Heart left ventricle (tissue), 16 donors: Measurements from ENCODE around the gene GFY. TPM values are rescaled to one million over a fixed set of nuclear protein-coding genes. Genes with fewer than 3 reads are reported as not detected.
A peak's percentile ranks its signal among the peaks of the same experiment; 100 is the strongest.

ENCODE experiments used
- ATAC-seq, 4 donors: fragments of 200-7000 bp; cut with Tn5 transposase; one replicate each; pipeline ENCODE4 v1.9.1; 2020 to 2022; ENCODE audit warnings: moderate library complexity in 4 of 4, mild to moderate bottlenecking in 3 of 4, moderate number of reproducible peaks in 1 of 4
- DNase-seq, 5 donors: peaks; one replicate each; pipeline ENCODE4 v3.0.0-alpha.2; 2020
- H3K27ac ChIP-seq, 12 donors: fragments of 200-600 bp; sonication (generic) in 4 of 12; one replicate each; pipeline versions ENCODE4 v1.5.0 to v1.8.0; 2016 to 2022; ENCODE audit warnings: mild to moderate bottlenecking in 2 of 12
- H3K27me3 ChIP-seq, 9 donors: fragments of 200-600 bp; sonication (generic) in 2 of 9; one replicate each; pipeline versions ENCODE4 v1.5.1 to v1.8.0; 2016 to 2022; ENCODE audit warnings: mild to moderate bottlenecking in 3 of 9
- H3K36me3 ChIP-seq, 9 donors: fragments of 200-600 bp; sonication (generic) in 2 of 9; one replicate each; pipeline versions ENCODE4 v1.5.0 to v1.8.0; 2018 to 2022; ENCODE audit warnings: mild to moderate bottlenecking in 2 of 9
- H3K4me1 ChIP-seq, 12 donors: fragments of 200-600 bp; sonication (generic) in 4 of 12; one replicate each; pipeline versions ENCODE4 v1.5.0 to v1.8.0; 2016 to 2022; ENCODE audit warnings: mild to moderate bottlenecking in 3 of 12
- H3K4me3 ChIP-seq, 12 donors: fragments of 200-600 bp; sonication (generic) in 4 of 12; one replicate each; pipeline versions ENCODE4 v1.5.0 to v1.8.0; 2017 to 2022; ENCODE audit warnings: mild to moderate bottlenecking in 9 of 12, moderate library complexity in 4 of 12
- H3K9me3 ChIP-seq, 12 donors: fragments of 200-600 bp; sonication (generic) in 4 of 12; one replicate each; pipeline versions ENCODE4 v1.5.0 to v1.8.0; 2016 to 2022; ENCODE audit warnings: mild to moderate bottlenecking in 1 of 12
- CTCF ChIP-seq, 12 donors: fragments of 200-600 bp; sonication (generic) in 4 of 12; IDR thresholded peaks; one replicate each; pipeline versions ENCODE4 v1.5.0 to v1.8.0; 2018 to 2022; ENCODE audit warnings: antibody characterized with exemption in 12 of 12, mild to moderate bottlenecking in 5 of 12
- POLR2A ChIP-seq, 2 donors: fragments of 450-650 bp; IDR thresholded peaks; one replicate each; pipeline ENCODE4 v1.6.1; 2017; ENCODE audit warnings: antibody characterized with exemption in 2 of 2, mild to moderate bottlenecking in 2 of 2, moderate library complexity in 2 of 2
- WGBS, 4 donors: extraction: QIAGEN DNeasy Blood & Tissue Kit in 2 of 4; methylation state at CpG; one replicate each; pipeline versions ENCODE4 v1.1.5 to v1.1.7; 2013 to 2018; 5-methylcytosine and 5-hydroxymethylcytosine counted together
- intact Hi-C, 10 donors: fragments of 100-400 bp; cut with DNase I; formaldehyde crosslinking; loops; one replicate each; pipeline versions ENCODE4 v1.11.1 to v1.14.2; 2022
- polyA plus RNA-seq, 2 donors: library from polyadenylated mRNA; stranded (reverse); fragments of 200-250 nt; gene quantifications; one replicate each; pipeline ENCODE4 v1.2.3, GENCODE V29; 2013
- total RNA-seq, 9 donors: library from RNA; depleted of rRNA in 2 of 9; stranded (reverse); fragments of >200 nt in 2 of 9; fragmentation: NEBNext Ultra II Directional in 3 of 9; extraction: Animal tissue kit (Norgen Biotek cat#: 25700) in 3 of 9; gene quantifications; one replicate each; pipeline versions ENCODE4 v1.1.0 to v1.2.4, GENCODE V29; 2016 to 2023
- donor health status: ischemic (EF 13 %, LVEDD 7.1; RV severe dilation, severe dysfunction).
- donor health status: healthy with polysubstance abuse.
- donor health status: DM: no; HTN: yes; CAD: no.
- donor health status: DM: no; HTN: no; CAD: no.
- donor health status: ischemic (EF 25% LVEDD 6.9; RV normal size, moderate dysfunction).
- donor health status: ischemic (EF 25% LVEDD 5.7; RV mildly dilated, moderate dysfunction).
- donor health status: healthy.
- donor health status: DM: yes; HTN: yes; CAD: no.
- donor health status: ischemic (EF 35%, LVEDD 5.7; RV mildly dilated, moderate dysfunction).
- donor health status: nonischemic (EF 11% LVEDD 7.7; RV severe dilation, severe dysfunction).
- donor health status: DM: yes; HTN: yes; CAD: no.
- donor health status: PGD.
- donor health status: ischemic (EF 29% LVEDD 5.4; RV normal size, mild dysfunction).
- donor health status: nonischemic (EF 23%, LVEDD 6.1; RV moderate dilation, normal function).

GFY gene
- total and polyA plus RNA-seq, 11 donors, result 0.12 TPM; not detected in 10

DNA sequence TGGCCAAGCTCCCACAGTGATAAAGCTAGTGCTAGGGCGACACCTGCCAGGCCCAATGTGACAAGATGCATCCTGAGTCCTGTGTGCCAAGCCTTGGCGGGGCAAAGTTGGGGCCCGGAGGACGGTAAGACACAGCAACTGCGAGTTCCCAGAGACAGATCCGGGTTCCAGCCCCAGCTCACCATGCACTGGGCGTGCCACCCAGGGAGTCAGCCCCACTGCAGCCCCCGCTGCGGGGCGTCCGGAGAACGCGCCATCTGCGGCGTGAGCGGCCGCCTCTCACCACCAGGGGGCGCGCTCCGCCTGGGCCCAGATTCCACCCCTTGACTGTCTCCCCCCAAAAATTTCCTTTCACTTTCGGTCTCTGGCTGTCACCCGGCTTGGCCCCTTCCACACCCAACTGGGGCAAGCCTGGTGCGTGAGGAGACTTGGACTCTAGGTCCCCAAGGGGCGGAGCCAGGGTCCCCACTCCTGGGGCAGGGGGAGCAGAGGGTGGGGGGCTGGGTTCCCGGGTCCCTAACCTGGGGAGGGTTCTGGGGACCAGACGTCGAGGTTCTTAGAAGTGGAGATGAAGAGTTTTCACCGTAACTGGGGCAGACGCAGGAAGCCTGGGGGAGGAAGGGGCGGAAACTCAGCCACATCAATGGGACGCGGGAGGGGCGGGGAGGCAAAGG is 48.8 kb downstream of the GFY start, which contains the start of gene FLT3LG:
Gene FLT3LG, plus strand, starts transcription at position 348 of the 674 bp plus-strand sequence. CDS start 425 bp downstream, outside the sequence.
- no peaks in the 10 kb centered on the region for H3K9me3 ChIP-seq
- 1 to 4% (median 1%) methylated on average over 18 to 33 of the region's 33 CpGs for WGBS, 4 donors
- H3K27ac ChIP-seq, result peak within 1 kb of the TSS; percentile 76 to 96 (median 90)
- H3K4me3 ChIP-seq, result peak within 1 kb of the TSS; percentile 33 to 93 (median 68)
- H3K4me1 ChIP-seq, result peaks cover 0 to 57% (median 13%) of the 10 kb centered on the region in 12 donors
- TF ChIP-seq CTCF (IDR thresholded peaks at IDR 0.05) (peak; percentile 96 to 100 (median 99)), POLR2A (IDR thresholded peaks at IDR 0.05) (peak in 1 of 2 donors; percentile 41)
- peak; percentile 74 to 90 (median 83) for DNase-seq
- peak; percentile 44 to 79 (median 65) for ATAC-seq
- H3K27me3 ChIP-seq, result peaks cover 0 to 6% (median 0%) of the 10 kb centered on the region in 9 donors
- intact Hi-C loops, result loop anchor here in 1 of 10 donors (1.0 kb wide), 1 partner anchor 73 kb away; no protein-coding TSS in a partner anchor
- peaks cover 0 to 12% (median 0%) of the 10 kb centered on the region in 9 donors for H3K36me3 ChIP-seq

DNA sequence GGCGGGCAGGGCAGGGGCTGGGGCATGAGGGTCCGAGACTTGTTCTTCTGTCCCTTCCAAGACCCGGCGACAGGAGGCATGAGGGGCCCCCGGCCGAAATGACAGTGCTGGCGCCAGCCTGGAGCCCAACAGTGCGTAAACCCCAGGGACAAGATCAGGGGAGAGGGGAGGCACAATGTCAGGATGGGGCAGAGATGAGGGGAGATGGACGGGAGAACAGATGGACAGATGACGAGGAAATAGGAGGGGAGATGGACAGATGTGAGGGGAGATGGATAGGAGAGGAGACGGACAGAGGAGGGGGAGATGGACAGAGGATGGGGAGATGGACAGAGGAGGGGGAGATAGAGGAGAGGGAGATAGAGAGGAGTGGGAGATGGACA is 49.3 kb downstream of the GFY start:
- no peak for DNase-seq
- TF ChIP-seq POLR2A (IDR thresholded peaks at IDR 0.05), result no peak
- no peak for TF ChIP-seq CTCF (IDR thresholded peaks at IDR 0.05)
- H3K4me1 ChIP-seq, result peaks cover 0 to 52% (median 9%) of the 10 kb centered on the region in 12 donors
- no peak for ATAC-seq
- H3K9me3 ChIP-seq, result no peaks in the 10 kb centered on the region
- H3K27me3 ChIP-seq, result peaks cover 0 to 6% (median 0%) of the 10 kb centered on the region in 9 donors
- intact Hi-C loops, result loop anchor here in 1 of 10 donors (1.0 kb wide), 1 partner anchor 73 kb away; no protein-coding TSS in a partner anchor
- WGBS, 4 donors, result 9 to 15% (median 10%) methylated on average over 11 of the region's 11 CpGs
- H3K4me3 ChIP-seq, result peak overlapping the region; percentile 33 to 93 (median 68)
- H3K36me3 ChIP-seq, result peaks cover 0 to 12% (median 0%) of the 10 kb centered on the region in 9 donors
- H3K27ac ChIP-seq, result peak overlapping the region; percentile 76 to 96 (median 90)

DNA sequence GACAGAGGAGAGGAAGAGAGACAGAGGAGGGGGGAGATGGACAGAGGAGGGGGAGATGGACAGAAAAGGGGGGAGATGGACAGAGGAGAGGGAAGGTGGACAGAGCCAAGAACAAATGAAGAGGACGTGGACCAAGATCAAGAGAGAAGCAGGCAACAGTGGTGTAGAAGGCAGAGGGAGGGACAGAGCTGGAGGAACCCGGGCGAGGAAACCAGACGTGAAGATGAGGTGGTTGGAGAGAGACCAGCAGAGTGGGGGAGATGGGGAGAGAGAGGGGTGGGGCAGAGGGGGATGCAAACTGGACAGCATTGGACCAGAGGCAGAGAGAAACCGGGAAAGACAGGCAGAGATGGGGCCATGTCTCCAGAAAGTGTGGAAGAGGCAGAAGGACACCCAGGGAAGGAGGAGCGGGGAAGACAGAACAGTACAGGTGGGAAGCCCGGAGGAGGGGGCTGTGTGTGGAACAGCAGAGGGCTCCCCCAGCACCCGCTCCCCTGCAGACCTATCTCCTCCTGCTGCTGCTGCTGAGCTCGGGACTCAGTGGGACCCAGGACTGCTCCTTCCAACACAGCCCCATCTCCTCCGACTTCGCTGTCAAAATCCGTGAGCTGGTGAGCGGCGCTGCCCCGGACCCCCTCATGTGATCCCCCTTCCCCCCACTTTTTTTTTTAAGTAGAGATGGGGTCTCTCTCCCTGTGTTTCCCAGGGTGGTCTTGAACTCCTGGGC is 50.2 kb downstream of the GFY start:
- Histone ChIP-seq H3K27ac (peak overlapping the region in 5 of 12 donors; percentile 89 to 93 (median 90)), H3K36me3 (peaks cover 0 to 19% (median 0%) of the 10 kb centered on the region in 9 donors), H3K4me3 (peak overlapping the region in 2 of 12 donors; percentile 69 to 93), H3K27me3 (peaks cover 0 to 6% (median 0%) of the 10 kb centered on the region in 9 donors), H3K4me1 (peaks cover 0 to 44% (median 6%) of the 10 kb centered on the region in 12 donors), H3K9me3 (no peaks in the 10 kb centered on the region)
- WGBS, 4 donors, result 69 to 75% (median 72%) methylated on average over 15 of the region's 15 CpGs
- no peak for ATAC-seq
- intact Hi-C loops, result no loop called here
- peak in 1 of 5 donors; percentile 18 for DNase-seq
- TF ChIP-seq CTCF (IDR thresholded peaks at IDR 0.05) (no peak), POLR2A (IDR thresholded peaks at IDR 0.05) (no peak)
